HG03439 (cell line): ENCODE data around the gene CCL15.
"Not testable (repeated sequence)": the region's sequence is repeated elsewhere in the genome, so short reads cannot be mapped to it uniquely, and the experiment has no call there.

Source experiments
- ATAC-seq: cut with Tn5 transposase; IDR thresholded peaks from one replicate; pipeline ENCODE4 v1.9.1; 2021; ENCODE audit warnings: mild to moderate bottlenecking, moderate library complexity; ENCODE audit not compliant: unreplicated experiment

CCL15 gene

DNA sequence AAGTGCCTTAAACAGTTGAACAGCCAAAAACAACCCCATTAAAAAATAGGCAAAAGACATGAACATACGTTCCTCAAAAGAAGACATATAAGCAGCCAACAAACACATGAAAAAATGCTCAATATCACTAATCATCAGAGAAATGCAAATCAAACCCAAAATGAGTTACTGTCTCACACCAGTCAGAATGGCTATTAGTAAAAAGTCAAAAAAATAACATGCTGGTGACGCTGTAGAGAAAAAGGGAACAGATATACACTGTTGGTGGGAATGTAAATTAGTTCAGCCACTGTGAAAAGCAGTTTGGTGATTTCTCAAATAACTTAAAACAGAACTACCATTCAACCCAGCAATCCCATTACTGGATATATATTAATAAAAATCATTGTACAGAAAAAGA is 6.0 kb downstream of the CCL15 start:
- not testable (repeated sequence) for ATAC-seq

GRCh38 chr17:35991075-35991474 is 10.3 kb downstream of the CCL15 start:
- ATAC-seq = no peak

- no peak for ATAC-seq
These were observed 13.2 kb downstream of the CCL15 start for GRCh38 chr17:35988164-35988563.

GRCh38 chr17:35986643-35987042 is 14.7 kb downstream of the CCL15 start, which contains the start of gene CCL14:
TSS of gene CCL14 (minus strand) at chr17:35986729. CDS start at chr17:35986649, 80 bp downstream.
- ATAC-seq = no peak

DNA sequence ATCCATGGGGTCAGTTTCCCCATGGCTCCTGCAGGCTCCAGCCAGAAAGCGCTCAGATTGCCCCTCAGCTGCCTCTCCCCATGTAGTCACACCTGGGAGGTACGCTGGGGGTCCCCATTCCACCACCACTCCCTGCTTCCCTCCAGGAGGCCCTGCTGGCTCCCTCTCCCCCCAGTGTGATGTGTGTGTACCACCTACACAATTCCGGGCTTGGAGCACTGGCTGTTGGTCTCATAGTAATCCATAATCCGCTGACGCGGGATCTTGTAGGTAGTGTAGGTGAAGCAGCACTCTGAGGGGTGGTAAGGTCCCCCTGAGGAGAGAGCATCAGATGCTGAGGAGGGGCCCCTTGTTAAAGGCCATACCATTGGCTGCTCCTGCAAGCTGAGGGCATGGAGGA is 17.2 kb downstream of the CCL15 start:
- ATAC-seq = no peak

DNA sequence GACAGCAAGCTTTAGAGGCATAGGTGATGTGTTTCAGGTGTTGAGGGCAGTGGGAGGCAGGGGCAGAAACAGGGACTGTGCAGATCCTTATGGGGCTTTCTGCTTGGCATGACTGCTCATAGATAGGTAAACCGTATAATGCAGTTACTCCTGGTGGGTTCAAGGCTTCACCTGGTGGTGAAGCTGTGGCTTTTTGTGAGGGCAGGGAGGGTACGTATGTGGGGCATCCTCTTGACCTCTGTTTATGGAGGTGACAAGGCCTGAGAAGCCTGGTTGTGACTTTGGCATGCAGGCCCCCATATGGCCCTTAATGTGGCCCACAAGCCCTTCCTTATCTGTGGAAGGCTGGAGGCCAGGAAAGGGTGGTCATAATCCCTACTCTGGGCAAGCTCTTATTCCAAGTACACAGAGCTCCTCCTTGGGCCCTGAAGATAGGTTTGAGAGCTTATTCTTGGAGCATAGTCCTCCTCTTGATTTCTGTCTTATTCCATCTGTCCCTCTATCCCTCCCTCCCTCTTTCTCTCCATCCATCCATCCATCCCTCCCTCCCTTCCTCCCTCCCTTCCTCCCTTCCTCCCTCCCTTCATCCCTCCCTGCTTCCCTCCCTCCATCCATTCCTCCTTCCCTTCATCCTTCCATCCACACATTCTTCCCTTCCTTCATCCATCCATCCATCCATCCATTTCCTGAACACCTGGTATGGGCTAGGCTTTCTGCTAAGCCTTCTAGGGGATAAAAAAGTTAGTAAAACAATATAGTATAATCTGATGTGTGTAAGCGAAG is 18.8 kb downstream of the CCL15 start:
- no peak for ATAC-seq

- no peak for ATAC-seq
These were observed 19.4 kb downstream of the CCL15 start for GRCh38 chr17:35981908-35982330.

GRCh38 chr17:35981246-35981645 is 20.1 kb downstream of the CCL15 start, which contains the start of gene CCL16:
TSS of gene CCL16 (minus strand) at chr17:35981497. CDS start at chr17:35981420, 77 bp downstream.
- no peak for ATAC-seq

DNA sequence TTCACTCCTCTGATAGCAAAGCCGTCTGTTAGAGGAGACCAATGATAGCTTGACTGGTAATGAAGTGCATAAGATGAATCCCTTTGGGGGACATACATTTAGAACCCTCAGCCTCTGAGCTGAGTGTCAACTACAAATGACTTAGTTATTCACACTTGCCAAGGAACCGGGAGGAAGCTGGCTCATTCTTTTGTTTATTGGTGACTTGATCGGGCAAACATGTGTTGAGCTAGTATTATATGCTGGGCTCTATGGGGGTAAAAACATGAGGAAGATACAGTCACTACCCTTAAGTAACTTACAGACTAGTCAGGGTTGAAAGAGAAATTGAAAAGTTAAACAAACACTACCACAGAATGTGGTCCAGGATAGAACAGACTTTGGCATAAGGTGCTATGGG is 23.0 kb downstream of the CCL15 start:
- no peak for ATAC-seq

- no peak for ATAC-seq
These were observed 23.8 kb downstream of the CCL15 start for GRCh38 chr17:35977509-35977908.

DNA sequence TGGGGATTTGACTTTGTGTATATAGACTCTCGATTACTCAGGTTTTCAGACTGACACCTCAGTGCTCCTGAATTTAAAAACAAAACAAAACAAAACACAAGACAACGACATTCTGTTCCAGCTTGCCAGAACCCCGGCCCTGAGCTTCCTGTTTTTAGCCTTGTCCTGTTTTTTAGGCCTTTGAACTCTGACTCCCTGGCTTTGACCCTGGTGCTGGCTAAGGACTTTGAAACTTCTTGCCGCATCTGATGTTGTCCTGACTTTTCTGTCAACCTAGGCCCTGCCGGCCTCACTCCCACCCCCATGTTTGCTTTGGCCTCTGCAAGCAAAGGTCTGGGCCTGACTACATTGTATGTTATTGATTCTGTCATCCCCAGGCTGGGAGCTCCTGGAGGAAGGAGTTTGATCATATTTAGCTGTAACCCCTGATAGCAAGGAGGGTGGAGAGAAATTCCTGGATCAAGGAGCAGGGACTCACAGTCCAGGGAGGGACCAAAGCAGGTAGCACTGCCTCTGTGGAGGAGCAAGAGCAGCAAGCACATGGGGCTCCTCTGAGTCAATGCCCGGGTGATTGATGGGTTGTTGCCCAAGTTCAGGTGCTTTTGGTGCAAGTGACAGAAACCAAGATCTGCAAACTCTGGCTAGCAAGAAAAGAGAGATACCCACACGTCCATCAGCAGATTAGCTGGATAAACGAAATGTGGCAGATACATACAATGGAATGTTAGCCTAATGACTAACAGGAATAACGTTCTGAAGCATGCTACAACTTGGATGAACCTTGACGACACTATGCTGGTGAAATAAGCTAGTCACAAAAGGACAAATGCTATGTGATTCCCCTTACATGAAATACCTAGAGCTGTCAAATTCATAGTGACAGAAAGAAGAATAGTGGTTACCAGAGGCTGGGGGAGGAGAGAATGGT is 27.8 kb downstream of the CCL15 start:
- no peak for ATAC-seq

GRCh38 chr17:35972945-35973332 is 28.4 kb downstream of the CCL15 start:
- no peak for ATAC-seq

DNA sequence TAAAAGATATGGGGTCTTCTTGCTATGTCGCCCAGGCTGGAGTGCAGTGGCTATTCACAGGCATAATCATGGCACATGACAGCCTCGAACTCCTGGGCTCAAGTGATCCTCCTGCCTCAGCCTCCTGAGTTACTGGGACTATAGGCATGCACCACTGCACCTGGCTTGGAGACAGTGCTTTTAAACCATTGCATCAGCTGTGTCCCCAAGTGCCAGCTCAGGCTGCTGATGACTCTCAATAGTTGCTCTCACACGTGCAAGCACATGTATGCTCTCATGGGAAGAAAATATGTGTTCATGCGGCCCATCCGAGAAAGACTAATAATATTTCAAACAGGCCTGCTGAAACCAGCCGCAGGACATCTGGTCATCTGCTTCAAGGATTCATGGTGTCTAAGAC is 28.8 kb downstream of the CCL15 start:
- no peak for ATAC-seq

GRCh38 chr17:35972066-35972465 is 29.3 kb downstream of the CCL15 start:
- no peak for ATAC-seq

- no peak for ATAC-seq
These were observed 31.6 kb downstream of the CCL15 start for GRCh38 chr17:35969558-35970380.

- ATAC-seq = no peak
These were observed 32.8 kb downstream of the CCL15 start for GRCh38 chr17:35968520-35969054.

DNA sequence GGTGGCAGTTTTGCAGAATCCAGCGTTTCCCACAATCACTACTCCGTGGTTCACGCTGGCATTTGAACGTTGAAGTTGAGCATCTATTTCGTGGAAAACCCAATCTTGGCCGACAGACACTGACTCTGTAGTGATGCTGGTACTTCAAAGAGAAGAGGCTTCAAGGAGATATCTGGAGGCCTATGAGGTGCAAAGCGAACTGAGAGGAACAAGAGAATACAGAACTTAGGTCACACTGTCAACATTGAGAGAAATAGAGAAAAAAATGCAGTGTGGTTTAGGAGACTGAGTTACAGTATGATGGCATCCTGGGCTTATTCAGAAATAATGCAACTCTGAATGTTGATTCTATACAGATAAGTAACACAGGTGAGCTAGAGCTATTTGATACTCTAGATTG is 36.1 kb downstream of the CCL15 start:
- no peak for ATAC-seq

DNA sequence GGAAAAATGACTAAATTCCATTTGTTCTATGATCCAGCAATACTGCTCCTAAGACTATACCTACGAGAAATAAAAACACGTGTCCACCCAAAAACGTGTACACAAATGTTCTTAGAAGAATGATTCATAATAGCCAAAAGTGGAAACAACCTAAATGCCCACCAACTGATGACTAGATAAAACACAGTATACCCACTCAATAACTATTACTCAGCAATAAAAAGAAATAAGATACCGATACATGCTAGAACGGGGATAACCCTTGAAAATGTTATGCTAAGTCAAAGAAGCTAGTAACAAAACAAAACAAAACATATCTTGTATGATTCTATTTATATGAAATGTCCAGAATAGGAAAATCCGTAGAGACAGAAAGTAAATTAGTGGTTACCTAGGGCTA is 37.7 kb downstream of the CCL15 start:
- no peak for ATAC-seq

DNA sequence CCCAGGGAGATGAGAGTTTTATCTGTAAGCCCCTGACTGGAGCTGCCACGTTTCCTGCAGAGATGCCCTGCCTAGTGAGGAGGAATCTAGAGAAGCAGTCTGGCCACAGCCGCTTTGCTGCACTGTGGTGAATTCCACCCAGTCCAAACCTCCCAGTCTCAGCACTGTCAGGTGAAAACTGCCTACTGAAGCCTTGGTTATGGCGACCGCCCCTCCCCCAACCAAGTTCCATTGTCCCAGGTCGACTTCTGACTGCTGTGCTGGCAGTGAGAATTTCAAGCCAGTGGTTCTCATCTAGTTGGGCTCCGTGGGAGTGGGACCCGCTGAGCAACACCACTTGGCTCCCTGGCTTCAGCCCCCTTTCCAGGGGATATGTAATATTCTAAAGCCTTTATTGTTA is 47.6 kb downstream of the CCL15 start:
- ATAC-seq = no peak

DNA sequence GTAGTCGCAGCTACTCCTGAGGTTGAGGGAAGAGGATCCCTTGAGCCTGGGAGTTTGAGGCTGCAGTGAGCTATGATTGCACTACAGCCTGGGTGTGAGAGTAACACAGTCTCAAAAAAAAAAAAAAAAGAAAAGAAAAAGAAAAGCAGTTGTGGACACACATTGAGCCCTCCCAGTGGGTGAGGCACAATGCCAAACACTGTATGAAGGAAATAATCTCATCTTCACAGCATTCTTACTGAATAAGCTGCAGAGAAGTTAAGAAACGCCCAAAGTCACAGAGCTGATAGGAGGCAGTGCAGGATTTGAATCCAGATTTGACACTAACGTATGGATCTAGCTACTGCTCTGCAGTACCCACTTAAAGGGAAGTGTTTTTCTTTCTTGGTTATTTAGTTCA is 52.0 kb downstream of the CCL15 start:
- ATAC-seq = no peak

- no peak for ATAC-seq
These were observed 53.3 kb downstream of the CCL15 start for GRCh38 chr17:35948092-35948491.
